SKM-1 treated with dmso at 0.1 percent for 144 hours (cell line): ENCODE results near the gene NFATC2.
"Not testable (repeated sequence)": the region's sequence is repeated elsewhere in the genome, so short reads cannot be mapped to it uniquely, and the experiment has no call there.

Source experiments
- DNase-seq: peaks from one replicate; lab custom pipeline; 2025; ENCODE audit not compliant: unreplicated experiment; lab: John Stamatoyannopoulos, UW

The NFATC2 gene

GRCh38 chr20:51569815-51570738, 27.6 kb upstream of the NFATC2 start:
- DNase-seq = no peak

GRCh38 chr20:51568533-51568932, 26.0 kb upstream of the NFATC2 start:
- not testable (repeated sequence) for DNase-seq

GRCh38 chr20:51567622-51568021, 25.1 kb upstream of the NFATC2 start:
- DNase-seq = no peak

- no peak for DNase-seq
These were observed 24.1 kb upstream of the NFATC2 start for GRCh38 chr20:51566594-51566993.

GRCh38 chr20:51565298-51566144, 23.0 kb upstream of the NFATC2 start:
- no peak for DNase-seq

GRCh38 chr20:51563486-51564332, 21.2 kb upstream of the NFATC2 start:
- DNase-seq = no peak

GRCh38 chr20:51563174-51563485, 20.6 kb upstream of the NFATC2 start:
- no peak for DNase-seq

GRCh38 chr20:51562332-51563173, 20.0 kb upstream of the NFATC2 start:
- no peak for DNase-seq

GRCh38 chr20:51562027-51562331, 19.5 kb upstream of the NFATC2 start:
- DNase-seq = no peak

- DNase-seq = no peak
These were observed 18.2 kb upstream of the NFATC2 start for GRCh38 chr20:51560550-51561307.

GRCh38 chr20:51560042-51560441, 17.5 kb upstream of the NFATC2 start:
- DNase-seq = no peak

- no peak for DNase-seq
These were observed 12.1 kb upstream of the NFATC2 start for GRCh38 chr20:51554538-51555165.

- DNase-seq = no peak
These were observed 11.5 kb upstream of the NFATC2 start for GRCh38 chr20:51553897-51554486.

- no peak for DNase-seq
These were observed 8.7 kb upstream of the NFATC2 start for GRCh38 chr20:51551186-51551585.

GRCh38 chr20:51549474-51549873, 7.0 kb upstream of the NFATC2 start:
- no peak for DNase-seq

- no peak for DNase-seq
These were observed 5.4 kb upstream of the NFATC2 start for GRCh38 chr20:51547951-51548350.

- DNase-seq = no peak
These were observed 3.0 kb upstream of the NFATC2 start for GRCh38 chr20:51545515-51545914.

GRCh38 chr20:51543422-51543788, 886 bp upstream of the NFATC2 start:
- no peak for DNase-seq

GRCh38 chr20:51542033-51542570, 417 bp downstream of the NFATC2 start:
- DNase-seq = peak; percentile 56
